Activated CD8-positive, alpha-beta T cell treated with anti-CD3 and anti-CD28 coated beads for 36 hours (primary cell): ENCODE measurements around the gene MPND. TPM values are rescaled to one million over a fixed set of nuclear protein-coding genes. Genes with fewer than 3 reads are reported as not detected.

Source experiments
- ATAC-seq: fragments of 200-7000 bp; cut with Tn5 transposase; one replicate; pipeline ENCODE4 v1.10.0; 2021; ENCODE audit warnings: mild to moderate bottlenecking, moderate library complexity
- CTCF ChIA-PET: fragments of 350-600 bp; sonication (Branson Sonifier 250); formaldehyde crosslinking; loops from one replicate; lab custom pipeline; 2021; ENCODE audit warnings: antibody characterized with exemption; lab: Charles Lee
- POLR2A ChIA-PET: fragments of 350-600 bp; sonication (Branson Sonifier 250); formaldehyde crosslinking; loops from one replicate; lab custom pipeline; 2021; ENCODE audit warnings: antibody characterized with exemption; lab: Charles Lee
- DNase-seq: peaks from one replicate; pipeline ENCODE4 v3.0.0-alpha.2; 2020
- H3K27ac Mint-ChIP-seq: one replicate; pipeline ENCODE4 v1.8.0; 2021; ENCODE audit warnings: mild to moderate bottlenecking, mixed read lengths
- H3K27me3 Mint-ChIP-seq: one replicate; pipeline ENCODE4 v1.8.0; 2021; ENCODE audit warnings: mixed read lengths
- H3K36me3 Mint-ChIP-seq: one replicate; pipeline ENCODE4 v1.8.0; 2021; ENCODE audit warnings: low read depth, mixed read lengths
- H3K4me1 Mint-ChIP-seq: one replicate; pipeline ENCODE4 v1.8.0; 2021; ENCODE audit warnings: low read depth, mixed read lengths
- H3K4me3 Mint-ChIP-seq: one replicate; pipeline ENCODE4 v1.8.0; 2021; ENCODE audit warnings: mild to moderate bottlenecking, moderate library complexity, mixed read lengths
- H3K9me3 Mint-ChIP-seq: one replicate; pipeline ENCODE4 v1.8.0; 2021; ENCODE audit warnings: mixed read lengths
- CTCF ChIP-seq: fragments of 200-600 bp; IDR thresholded peaks from one replicate; pipeline ENCODE4 v1.8.0; 2022; ENCODE audit warnings: antibody characterized with exemption, mild to moderate bottlenecking
- intact Hi-C: fragments of 100-400 bp; cut with micrococcal nuclease; formaldehyde crosslinking; loops from one replicate; pipeline ENCODE4 v1.10.0; 2022
- total RNA-seq, 2 experiments: library from RNA; stranded (reverse); gene quantifications; one replicate each; pipeline ENCODE4 v1.2.3, GENCODE V29; 2021

MPND gene
- total RNA-seq, 2 experiments from 2014 or later: 15.5 to 16.6 TPM

GRCh38 chr19:4367336-4367723, 24.0 kb downstream of the MPND start:
- no peaks in the 10 kb centered on the region for H3K9me3 Mint-ChIP-seq
- H3K27me3 Mint-ChIP-seq: no peaks in the 10 kb centered on the region
- DNase-seq: no peak
- H3K4me1 Mint-ChIP-seq: peaks cover 38% of the 10 kb centered on the region
- no peak overlapping the region for H3K4me3 Mint-ChIP-seq
- peak overlapping the region; percentile 15 for H3K27ac Mint-ChIP-seq
- no peak for ATAC-seq
- CTCF ChIA-PET: interaction anchor here (1.8 kb wide), 1 partner anchor 33 kb away, joined by 5 read pairs; the partner anchor contains the start of gene SH3GL1
- peaks cover 14% of the 10 kb centered on the region for H3K36me3 Mint-ChIP-seq
- intact Hi-C loops: no loop called here
- TF ChIP-seq CTCF: no peak
- POLR2A ChIA-PET: interaction anchor here (0.5 to 0.6 kb wide), 2 partner anchors 78 to 103 kb away, joined by 3 to 4 read pairs; no protein-coding TSS in a partner anchor

- no peak for TF ChIP-seq CTCF
- no peak for DNase-seq
- H3K4me3 Mint-ChIP-seq: no peak overlapping the region
- no peaks in the 10 kb centered on the region for H3K9me3 Mint-ChIP-seq
- intact Hi-C loops: no loop called here
- ChIA-PET CTCF (interaction anchor here (1.3 to 1.9 kb wide), 2 partner anchors 16 to 33 kb away, joined by 4 read pairs; partner anchors contain the start of gene SH3GL1), POLR2A (interaction anchor here (0.5 to 1.4 kb wide), 2 partner anchors 12 to 103 kb away, joined by 4 to 5 read pairs; no protein-coding TSS in a partner anchor)
- H3K36me3 Mint-ChIP-seq: peaks cover 14% of the 10 kb centered on the region
- H3K27me3 Mint-ChIP-seq: no peaks in the 10 kb centered on the region
- H3K4me1 Mint-ChIP-seq: peaks cover 38% of the 10 kb centered on the region
- ATAC-seq: no peak
- H3K27ac Mint-ChIP-seq: peak overlapping the region; percentile 75
Measured at GRCh38 chr19:4367781-4368127, 24.4 kb downstream of the MPND start.

GRCh38 chr19:4368128-4368820, 24.9 kb downstream of the MPND start:
- Mint-ChIP-seq H3K4me3 (peak overlapping the region; percentile 60), H3K27me3 (no peaks in the 10 kb centered on the region), H3K27ac (peak overlapping the region; percentile 89), H3K4me1 (peaks cover 38% of the 10 kb centered on the region), H3K36me3 (peaks cover 14% of the 10 kb centered on the region), H3K9me3 (no peaks in the 10 kb centered on the region)
- no peak for ATAC-seq
- ChIA-PET POLR2A (interaction anchor here (0.8 to 1.4 kb wide), 3 partner anchors 11 to 26 kb away, joined by 3 to 5 read pairs (median 4); no protein-coding TSS in a partner anchor), CTCF (interaction anchor here (1.3 to 1.9 kb wide), 2 partner anchors 16 to 32 kb away, joined by 4 read pairs; partner anchors contain the start of gene SH3GL1)
- intact Hi-C loops: no loop called here
- TF ChIP-seq CTCF: no peak
- no peak for DNase-seq

- intact Hi-C loops: no loop called here
- Mint-ChIP-seq H3K4me1 (peaks cover 42% of the 10 kb centered on the region), H3K4me3 (peak overlapping the region; percentile 60), H3K27ac (peak overlapping the region; percentile 89), H3K27me3 (no peaks in the 10 kb centered on the region), H3K36me3 (peaks cover 14% of the 10 kb centered on the region), H3K9me3 (no peaks in the 10 kb centered on the region)
- ChIA-PET POLR2A (interaction anchor here (0.6 to 2.3 kb wide), 11 partner anchors 8 to 38 kb away, joined by 3 to 12 read pairs (median 4); partner anchors contain the start of gene SH3GL1), CTCF (interaction anchor here (1.1 to 2.2 kb wide), 10 partner anchors 9 to 102 kb away, joined by 3 to 14 read pairs (median 4); partner anchors contain the start of gene SH3GL1)
- TF ChIP-seq CTCF: no peak
- ATAC-seq (peak; percentile 81), DNase-seq (peak; percentile 89)
Measured at GRCh38 chr19:4369109-4369887, 25.9 kb downstream of the MPND start.
